Ishikawa (cell line): ENCODE measurements around the gene RRBP1.

ENCODE experiments used
- CEBPB ChIP-seq: IDR thresholded peaks from 2 replicates; pipeline ENCODE4 v1.6.1; 2012
- CREB1 ChIP-seq: IDR thresholded peaks from 2 replicates; pipeline ENCODE4 v1.6.1; 2012; ENCODE audit warnings: low read depth
- EGR1 ChIP-seq: IDR thresholded peaks from 2 replicates; pipeline ENCODE4 v1.6.1; 2012
- EP300 ChIP-seq: IDR thresholded peaks from 2 replicates; pipeline ENCODE4 v1.6.1; 2012; ENCODE audit warnings: borderline replicate concordance
- FOXM1 ChIP-seq: IDR thresholded peaks from 2 replicates; pipeline ENCODE4 v1.6.1; 2012; ENCODE audit warnings: low read depth, borderline replicate concordance
- MAX ChIP-seq: IDR thresholded peaks from 2 replicates; pipeline ENCODE4 v1.6.1; 2012
- NFIC ChIP-seq: IDR thresholded peaks from 2 replicates; pipeline ENCODE4 v1.6.1; 2012
- RAD21 ChIP-seq: IDR thresholded peaks from 2 replicates; pipeline ENCODE4 v1.6.1; 2012; ENCODE audit warnings: low read depth
- TAF1 ChIP-seq: IDR thresholded peaks from 2 replicates; pipeline ENCODE4 v1.6.1; 2012; ENCODE audit warnings: low read depth, mild to moderate bottlenecking
- TCF12 ChIP-seq: IDR thresholded peaks from 2 replicates; pipeline ENCODE4 v1.6.1; 2012; ENCODE audit warnings: low read depth
- TEAD4 ChIP-seq: IDR thresholded peaks from 2 replicates; pipeline ENCODE4 v1.6.1; 2012
- USF1 ChIP-seq: IDR thresholded peaks from 2 replicates; pipeline ENCODE4 v1.6.1; 2012
- YY1 ChIP-seq: IDR thresholded peaks from 2 replicates; pipeline ENCODE4 v1.6.1; 2012; ENCODE audit warnings: low read depth
- ZBTB7A ChIP-seq: IDR thresholded peaks from 2 replicates; pipeline ENCODE4 v1.6.1; 2012; ENCODE audit warnings: low read depth
- TF ChIP-seq, protein P1 (sequence below): IDR thresholded peaks from 2 replicates; pipeline ENCODE4 v1.6.1; 2012; ENCODE audit warnings: low read depth, mild to moderate bottlenecking

The RRBP1 gene

DNA sequence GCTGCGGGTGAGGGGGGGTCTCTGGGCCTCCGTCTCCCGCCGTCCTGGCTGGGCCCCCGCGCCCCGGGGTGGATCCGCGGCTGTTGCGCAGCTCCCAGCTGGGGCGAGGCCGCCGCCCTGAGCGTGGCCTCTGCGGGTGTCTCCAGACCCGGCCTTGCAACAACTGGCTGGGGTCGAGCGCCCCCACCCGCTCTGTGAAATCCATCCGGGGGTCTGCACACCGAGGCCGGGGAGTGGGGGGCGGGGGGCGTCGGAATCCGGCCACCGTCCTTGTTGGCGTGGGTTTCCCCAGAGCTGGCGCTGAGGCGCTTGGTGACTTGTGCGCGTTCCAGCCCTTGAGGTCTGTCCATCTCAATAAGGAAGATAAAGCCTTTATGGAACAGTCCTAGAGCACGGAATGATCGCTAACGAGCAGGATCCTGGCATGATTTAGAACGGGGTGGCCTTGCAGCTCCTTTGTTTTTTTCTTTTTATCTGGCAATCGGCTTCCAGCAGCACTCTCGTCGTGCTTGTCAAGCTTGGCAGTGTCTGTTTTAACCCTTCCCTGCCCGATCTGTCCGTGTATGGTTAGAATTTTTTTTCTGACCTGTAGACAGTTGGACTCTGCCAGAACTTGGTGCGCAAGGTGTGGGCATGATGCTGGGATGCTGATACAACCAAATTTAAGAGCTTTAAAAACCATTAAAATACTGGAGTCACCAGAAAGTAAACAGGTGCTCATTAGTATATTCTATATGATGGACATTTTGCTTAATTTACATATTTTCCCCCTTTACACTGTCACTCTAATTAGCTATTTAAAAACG, 111.5 kb downstream of the RRBP1 start:
- TF ChIP-seq ZBTB7A (peak; percentile 92; the same call in 1 of the 2 replicates), CREB1 (no peak), MAX (no peak; the same call in 1 of the 2 replicates), TEAD4 (no peak), RAD21 (0 out of 2 replicates have a peak, but pooled peaks have one; percentile 3), USF1 (no peak), EP300 (no peak), TAF1 (no peak), TCF12 (no peak), NFIC (peak; percentile 24; the same call in 1 of the 2 replicates), CEBPB (no peak), YY1 (no peak), FOXM1 (no peak), EGR1 (no peak)
- TF ChIP-seq, protein P1, sequence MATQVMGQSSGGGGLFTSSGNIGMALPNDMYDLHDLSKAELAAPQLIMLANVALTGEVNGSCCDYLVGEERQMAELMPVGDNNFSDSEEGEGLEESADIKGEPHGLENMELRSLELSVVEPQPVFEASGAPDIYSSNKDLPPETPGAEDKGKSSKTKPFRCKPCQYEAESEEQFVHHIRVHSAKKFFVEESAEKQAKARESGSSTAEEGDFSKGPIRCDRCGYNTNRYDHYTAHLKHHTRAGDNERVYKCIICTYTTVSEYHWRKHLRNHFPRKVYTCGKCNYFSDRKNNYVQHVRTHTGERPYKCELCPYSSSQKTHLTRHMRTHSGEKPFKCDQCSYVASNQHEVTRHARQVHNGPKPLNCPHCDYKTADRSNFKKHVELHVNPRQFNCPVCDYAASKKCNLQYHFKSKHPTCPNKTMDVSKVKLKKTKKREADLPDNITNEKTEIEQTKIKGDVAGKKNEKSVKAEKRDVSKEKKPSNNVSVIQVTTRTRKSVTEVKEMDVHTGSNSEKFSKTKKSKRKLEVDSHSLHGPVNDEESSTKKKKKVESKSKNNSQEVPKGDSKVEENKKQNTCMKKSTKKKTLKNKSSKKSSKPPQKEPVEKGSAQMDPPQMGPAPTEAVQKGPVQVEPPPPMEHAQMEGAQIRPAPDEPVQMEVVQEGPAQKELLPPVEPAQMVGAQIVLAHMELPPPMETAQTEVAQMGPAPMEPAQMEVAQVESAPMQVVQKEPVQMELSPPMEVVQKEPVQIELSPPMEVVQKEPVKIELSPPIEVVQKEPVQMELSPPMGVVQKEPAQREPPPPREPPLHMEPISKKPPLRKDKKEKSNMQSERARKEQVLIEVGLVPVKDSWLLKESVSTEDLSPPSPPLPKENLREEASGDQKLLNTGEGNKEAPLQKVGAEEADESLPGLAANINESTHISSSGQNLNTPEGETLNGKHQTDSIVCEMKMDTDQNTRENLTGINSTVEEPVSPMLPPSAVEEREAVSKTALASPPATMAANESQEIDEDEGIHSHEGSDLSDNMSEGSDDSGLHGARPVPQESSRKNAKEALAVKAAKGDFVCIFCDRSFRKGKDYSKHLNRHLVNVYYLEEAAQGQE: no peak

GRCh38 chr20:17569616-17570346, 112.3 kb downstream of the RRBP1 start, which contains the start of gene DSTN:
TSS of gene DSTN (plus strand) at chr20:17570075. CDS start at chr20:17570209, 134 bp downstream.
- TF ChIP-seq RAD21 (no peak), MAX (peak; percentile 69), USF1 (peak; percentile 80), EGR1 (no peak; the same call in 1 of the 2 replicates), EP300 (peak; percentile 34), YY1 (peak; percentile 42; the same call in 1 of the 2 replicates), NFIC (peak; percentile 47), ZBTB7A (no peak), TCF12 (peak; percentile 69), TEAD4 (peak; percentile 40), FOXM1 (no peak), TAF1 (peak; percentile 84), CEBPB (no peak), CREB1 (0 out of 2 replicates have a peak, but pooled peaks have one; percentile 24)
- TF ChIP-seq, protein P1: 0 out of 2 replicates have a peak, but pooled peaks have one; percentile 17

GRCh38 chr20:17568972-17569521, 113.0 kb downstream of the RRBP1 start:
- TF ChIP-seq TEAD4 (peak; percentile 26; the same call in 1 of the 2 replicates), CEBPB (no peak), EGR1 (no peak), NFIC (no peak), USF1 (0 out of 2 replicates have a peak, but pooled peaks have one; percentile 6), MAX (peak; percentile 56; the same call in 1 of the 2 replicates), TAF1 (peak; percentile 61; the same call in 1 of the 2 replicates), ZBTB7A (no peak), RAD21 (no peak), YY1 (0 out of 2 replicates have a peak, but pooled peaks have one; percentile 40), TCF12 (peak; percentile 64), EP300 (peak; percentile 52; the same call in 1 of the 2 replicates), CREB1 (no peak), FOXM1 (0 out of 2 replicates have a peak, but pooled peaks have one; percentile 10)
- TF ChIP-seq, protein P1: no peak
